GM18502 (cell line): Measurements from ENCODE around the gene PABPN1.
A peak's percentile ranks its signal among the peaks of the same experiment; 100 is the strongest.
"Not testable (repeated sequence)": the region's sequence is repeated elsewhere in the genome, so short reads cannot be mapped to it uniquely, and the experiment has no call there.

Experiments used
- ATAC-seq: cut with Tn5 transposase; IDR thresholded peaks from one replicate; pipeline ENCODE4 v1.9.1; 2021; ENCODE audit warnings: mild to moderate bottlenecking; ENCODE audit not compliant: unreplicated experiment, poor library complexity

PABPN1 gene, protein sequence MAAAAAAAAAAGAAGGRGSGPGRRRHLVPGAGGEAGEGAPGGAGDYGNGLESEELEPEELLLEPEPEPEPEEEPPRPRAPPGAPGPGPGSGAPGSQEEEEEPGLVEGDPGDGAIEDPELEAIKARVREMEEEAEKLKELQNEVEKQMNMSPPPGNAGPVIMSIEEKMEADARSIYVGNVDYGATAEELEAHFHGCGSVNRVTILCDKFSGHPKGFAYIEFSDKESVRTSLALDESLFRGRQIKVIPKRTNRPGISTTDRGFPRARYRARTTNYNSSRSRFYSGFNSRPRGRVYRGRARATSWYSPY

DNA sequence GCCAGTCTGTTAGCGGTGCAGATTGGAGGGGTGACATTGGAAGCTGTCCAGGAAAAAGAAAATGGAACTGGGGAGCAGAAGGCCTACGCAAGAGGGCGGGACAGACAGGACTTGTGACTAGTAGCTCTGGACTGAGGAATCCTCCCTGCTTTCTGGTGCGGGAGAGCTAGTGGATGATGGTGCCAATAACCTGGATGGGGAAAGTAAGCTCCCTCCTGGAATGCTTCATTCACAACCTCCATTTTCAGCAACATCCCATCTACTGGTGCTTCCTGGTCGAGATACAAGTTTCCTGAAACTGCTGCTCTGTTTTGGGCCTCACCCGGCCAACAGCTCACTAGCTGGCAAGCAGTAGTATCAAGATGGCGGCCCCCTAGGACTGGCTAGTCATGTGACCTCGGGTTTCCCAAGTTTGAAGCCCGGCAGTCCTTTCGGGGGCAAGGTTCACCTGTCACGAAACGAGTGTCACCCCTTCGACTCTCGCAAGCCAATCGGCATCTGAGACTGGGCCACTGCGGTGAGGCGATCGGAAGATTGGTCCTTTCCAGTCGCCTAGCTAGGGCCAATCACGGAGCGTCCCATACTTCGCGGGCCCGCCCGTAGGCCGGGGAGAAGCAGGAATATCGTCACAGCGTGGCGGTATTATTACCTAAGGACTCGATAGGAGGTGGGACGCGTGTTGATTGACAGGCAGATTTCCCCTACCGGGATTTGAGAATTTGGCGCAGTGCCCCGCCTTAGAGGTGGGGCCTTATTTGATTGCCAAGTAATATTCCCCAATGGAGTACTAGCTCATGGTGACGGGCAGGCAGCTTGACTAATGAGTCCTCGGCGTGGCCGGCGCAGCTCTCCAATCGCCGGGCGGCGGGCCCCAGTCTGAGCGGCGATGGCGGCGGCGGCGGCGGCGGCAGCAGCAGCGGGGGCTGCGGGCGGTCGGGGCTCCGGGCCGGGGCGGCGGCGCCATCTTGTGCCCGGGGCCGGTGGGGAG is at the start of gene PABPN1:
Gene PABPN1 (plus strand): TSS at position 874 of the 988 bp plus-strand sequence. CDS start 13 bp downstream, at position 887.
- peak; percentile 91 for ATAC-seq

- ATAC-seq, result no peak
Observed at GRCh38 chr14:23275412-23275811, 45.8 kb upstream of the PABPN1 start.

GRCh38 chr14:23277189-23277588 is 44.1 kb upstream of the PABPN1 start:
- no peak for ATAC-seq

DNA sequence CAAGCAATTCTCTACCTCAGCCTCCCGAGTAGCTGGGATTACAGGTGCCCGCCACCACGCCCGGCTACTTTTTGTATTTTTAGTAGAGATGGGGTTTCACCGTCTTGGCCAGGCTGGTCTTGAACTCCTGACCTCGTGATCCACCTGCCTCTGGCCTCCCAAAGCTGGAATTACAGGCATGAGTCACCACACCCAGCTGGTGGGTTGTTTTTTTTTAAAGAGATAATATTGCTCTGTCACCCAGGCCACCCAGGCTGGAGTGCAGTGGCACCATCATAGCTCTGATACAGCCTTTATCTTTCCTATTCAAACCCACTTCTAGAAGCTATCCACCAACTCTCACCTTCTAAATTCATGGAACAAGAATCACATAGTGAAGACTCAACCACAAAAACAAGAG is 43.3 kb upstream of the PABPN1 start:
- not testable (repeated sequence) for ATAC-seq

DNA sequence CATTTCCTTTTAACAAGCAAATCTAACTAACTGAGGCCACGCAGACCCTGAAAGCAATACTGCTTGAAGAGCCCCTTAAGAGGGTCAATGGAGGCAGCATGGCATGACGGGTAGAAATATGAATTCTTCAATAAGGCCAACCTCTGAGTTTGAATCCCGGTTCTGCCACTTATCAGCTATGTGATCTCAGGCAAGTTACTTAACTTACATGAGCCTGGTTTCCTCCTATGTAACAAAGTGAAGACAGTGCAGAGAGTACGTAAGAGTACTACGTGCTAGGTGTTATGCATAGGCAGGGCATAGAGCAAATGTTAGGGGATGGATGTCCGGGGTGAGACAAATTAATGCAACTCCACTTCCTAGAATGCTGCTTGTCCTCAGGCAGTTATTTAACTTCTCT is 40.0 kb upstream of the PABPN1 start:
- no peak for ATAC-seq

DNA sequence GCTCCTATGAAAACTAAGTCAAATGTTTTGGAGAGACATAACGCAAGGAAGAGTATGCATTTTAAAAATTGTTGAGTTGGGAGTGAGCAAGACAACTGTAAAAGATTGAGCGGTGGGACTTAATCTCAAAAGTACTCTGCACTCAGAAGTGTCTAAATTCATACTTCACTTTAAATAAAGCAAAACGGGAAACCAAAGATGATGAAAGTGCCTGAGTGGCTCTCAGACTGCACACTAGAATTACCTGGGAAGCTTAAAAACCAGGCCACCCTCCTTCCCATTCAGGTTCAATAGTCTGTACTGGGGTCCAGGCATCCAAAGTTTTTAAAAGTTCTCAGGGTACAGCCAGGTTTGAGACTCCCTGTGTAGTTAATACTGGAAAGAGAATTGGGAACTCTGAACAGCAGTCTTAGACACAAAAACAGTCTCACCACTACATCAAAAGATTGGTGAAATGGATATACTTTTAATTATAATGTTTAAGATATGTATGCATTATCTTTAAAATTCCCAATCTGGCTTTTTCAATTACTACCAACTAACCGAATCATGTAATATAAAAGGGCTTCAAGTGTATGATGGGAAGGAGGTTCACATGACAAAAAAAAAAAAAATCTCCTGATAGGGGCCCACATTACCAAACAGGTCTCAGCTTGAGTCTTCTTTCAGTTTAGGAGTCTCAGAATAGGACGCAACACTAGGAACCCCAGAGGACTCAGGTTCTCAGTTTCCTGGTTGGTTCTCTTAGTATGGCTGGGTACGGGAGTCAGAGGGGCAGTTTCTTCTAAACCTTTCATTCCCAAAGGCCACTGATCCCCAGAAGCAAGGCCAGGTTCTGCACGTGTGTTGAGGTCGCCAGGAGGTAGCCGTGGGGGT is 36.4 kb upstream of the PABPN1 start:
- ATAC-seq, result no peak

DNA sequence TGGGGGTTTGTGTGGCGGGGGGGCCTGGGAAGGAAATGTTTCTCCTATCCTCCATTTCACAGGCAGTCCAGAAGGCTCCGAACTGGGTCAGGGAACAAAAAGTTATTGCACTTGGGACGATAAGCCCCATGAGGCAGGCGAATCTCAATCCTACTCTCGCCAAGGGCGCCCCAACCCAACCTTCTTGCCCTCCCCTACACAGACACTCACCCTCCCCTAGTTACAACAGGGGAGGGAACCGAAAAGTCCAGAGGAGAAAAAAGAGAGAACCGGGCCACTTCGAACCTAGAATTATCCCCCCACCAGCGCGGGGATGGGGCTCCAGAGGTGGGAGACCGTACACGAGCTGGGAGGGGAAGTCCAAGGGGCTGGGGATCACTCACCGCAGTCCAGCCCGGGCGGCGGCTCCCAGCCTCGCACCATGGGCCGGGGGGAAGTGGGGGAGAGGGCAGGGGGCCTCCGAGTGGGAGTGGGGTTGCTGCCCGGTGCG is 35.7 kb upstream of the PABPN1 start:
- peak; percentile 26 for ATAC-seq

- ATAC-seq, result peak; percentile 96
Observed at GRCh38 chr14:23286020-23286901, 35.0 kb upstream of the PABPN1 start, which contains the start of gene HOMEZ. HOMEZ (minus strand) TSS chr14:23286132; CDS start chr14:23285952, 180 bp downstream.

DNA sequence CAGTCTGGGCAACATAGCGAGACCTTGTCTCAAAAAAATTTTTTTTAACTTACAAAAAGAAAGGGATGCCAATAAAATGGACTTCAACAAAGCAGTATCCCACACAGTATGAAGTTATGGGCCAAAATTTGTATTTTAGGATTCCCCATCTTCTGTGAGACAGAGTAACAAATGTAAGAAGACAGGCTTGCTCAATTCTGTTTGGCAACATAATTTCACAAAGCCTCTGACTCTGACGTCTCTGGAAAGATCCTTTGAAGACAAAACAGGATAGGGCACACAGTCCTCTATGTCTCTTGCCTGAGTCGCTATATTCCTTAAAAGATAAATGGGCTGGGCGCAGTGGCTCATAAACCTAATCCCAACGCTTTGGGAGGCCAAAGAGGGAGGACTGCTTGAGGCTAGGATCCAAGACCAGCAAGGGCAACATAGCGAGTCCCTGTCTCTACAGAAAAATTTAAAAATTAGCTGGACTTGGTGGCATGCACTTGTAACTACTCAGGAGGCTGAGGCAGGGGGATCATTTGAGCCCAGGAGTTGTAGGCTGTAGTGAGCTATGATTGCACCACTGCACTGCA is 34.3 kb upstream of the PABPN1 start:
- no peak for ATAC-seq

DNA sequence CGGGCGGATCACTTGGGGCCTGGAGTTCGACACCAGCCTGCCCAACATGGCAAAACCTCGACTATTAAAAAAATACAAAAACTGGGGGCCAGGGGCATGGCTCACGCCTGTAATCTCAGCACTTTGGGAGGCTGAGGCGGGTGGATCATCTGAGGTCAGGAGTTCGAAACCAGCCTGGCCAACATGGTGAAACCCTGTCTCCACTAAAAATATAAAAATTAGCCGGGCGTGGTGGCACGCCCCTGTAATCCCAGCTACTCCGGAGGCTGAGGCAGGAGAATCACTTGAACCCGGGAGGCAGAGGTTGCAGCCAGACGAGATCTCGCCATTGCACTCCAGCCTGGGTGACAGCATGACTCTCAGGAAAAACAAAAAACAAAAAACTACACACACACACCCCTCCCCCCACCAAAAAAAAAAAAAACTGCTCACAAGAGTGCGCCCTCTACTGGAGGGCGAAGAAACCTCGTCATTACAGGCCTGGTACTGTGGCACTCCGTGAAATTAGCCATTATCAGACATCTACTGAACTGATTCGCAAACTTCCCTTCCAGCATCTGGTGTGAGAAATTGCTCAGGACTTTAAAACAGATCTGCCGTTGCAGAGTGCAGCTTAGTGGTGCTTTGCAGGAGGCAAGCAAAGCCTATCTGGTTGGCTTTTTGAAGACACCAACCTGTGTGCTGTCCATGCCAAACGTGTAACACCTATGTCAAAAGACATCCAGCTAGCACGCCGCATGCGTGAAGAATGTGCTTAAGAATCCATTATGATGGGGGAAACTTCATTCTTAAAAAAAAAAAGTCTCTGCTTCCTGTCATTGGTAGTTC is 26.3 kb upstream of the PABPN1 start:
- peak; percentile 56 for ATAC-seq

DNA sequence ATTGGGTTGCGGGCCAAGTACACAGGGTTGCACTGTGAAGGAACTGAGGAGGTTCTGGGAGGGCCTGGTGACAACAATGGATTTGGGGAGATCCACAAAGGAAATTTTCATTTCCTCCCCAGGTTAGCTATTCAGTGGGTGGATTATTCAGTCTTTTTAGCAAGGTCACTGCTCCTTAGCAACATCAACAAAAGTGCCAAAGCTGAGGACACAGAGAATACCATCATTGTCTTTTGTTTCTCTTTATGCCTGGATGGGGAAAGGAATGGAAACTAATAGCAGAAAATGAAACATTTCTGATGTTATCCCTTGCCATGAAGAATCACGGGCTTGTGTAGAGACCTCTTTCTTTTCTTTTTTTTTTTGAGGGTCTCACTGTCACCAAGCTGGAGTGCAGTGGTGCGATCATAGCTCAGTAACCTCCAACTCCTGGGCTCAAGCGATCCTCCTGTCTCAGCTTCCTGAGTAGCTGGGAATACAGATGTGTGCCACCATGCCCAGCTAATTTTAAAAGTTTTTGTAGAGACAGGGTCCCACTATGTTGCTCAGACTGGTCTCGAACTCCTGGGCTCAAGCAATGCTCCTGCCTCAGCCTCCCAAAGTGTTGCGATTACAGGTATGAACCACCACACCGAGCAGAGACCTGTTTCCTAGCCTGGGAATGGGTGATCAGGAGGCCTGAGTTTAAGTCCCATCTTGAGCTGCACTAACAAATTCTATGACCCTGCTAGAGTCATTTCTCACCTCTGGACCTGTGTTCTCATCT is 25.1 kb upstream of the PABPN1 start:
- no peak for ATAC-seq

DNA sequence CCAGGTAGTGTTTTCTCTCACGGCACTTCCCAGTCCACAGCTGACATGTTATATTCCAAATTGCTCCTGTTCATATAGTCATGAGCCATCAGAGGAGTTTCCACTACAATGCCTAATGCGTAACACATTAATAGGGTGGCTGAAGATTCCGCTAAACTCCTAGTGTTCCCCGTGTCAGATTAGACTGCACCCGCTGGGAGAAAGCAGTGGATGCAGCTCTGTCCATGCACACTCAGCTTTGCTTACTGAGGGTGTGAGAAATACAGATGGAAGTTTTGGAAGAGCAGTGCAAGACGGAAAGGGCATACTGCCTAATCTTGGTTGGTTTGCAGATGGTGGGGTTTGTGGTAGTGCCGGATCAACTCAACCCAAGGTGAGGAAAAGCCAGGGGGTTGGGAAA is 24.2 kb upstream of the PABPN1 start:
- no peak for ATAC-seq

DNA sequence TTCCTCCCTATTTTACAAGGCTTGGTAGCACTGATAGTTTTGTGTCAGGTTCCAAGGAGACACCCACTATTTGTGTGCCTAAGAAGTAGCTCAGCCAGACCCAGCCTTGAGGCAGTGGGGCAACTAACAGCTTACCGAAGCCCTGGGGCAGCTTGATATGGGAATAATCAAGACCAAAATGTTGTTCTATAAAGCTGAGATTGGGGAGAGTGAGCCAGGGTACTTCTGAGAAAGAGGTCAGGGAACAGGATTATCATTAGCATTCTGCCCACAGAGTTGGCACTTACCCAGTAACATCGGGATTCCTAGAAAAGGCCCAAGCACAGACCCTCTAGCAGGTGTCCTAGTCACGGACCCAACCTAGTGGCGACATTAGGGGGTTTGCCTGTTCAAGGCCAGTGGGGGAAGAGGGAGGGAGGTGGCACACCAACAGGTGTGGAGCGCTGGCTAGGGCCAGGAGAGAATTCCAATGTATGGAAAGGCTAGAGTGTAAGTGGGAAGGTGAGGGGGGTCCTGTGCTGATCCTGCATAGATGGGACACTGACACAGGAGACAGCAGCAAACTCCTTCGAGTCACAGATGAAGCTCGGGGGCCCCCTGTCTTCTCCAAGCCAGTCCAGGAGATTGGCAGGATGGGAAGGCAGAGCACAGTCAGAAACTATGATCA is 23.5 kb upstream of the PABPN1 start:
- ATAC-seq, result no peak

- no peak for ATAC-seq
Observed at GRCh38 chr14:23299211-23299957, 21.9 kb upstream of the PABPN1 start.

- no peak for ATAC-seq
Observed at GRCh38 chr14:23299986-23300686, 21.1 kb upstream of the PABPN1 start.
